GM18870 (cell line): ENCODE measurements around the gene C6orf15.
"Not testable (repeated sequence)": the region's sequence is repeated elsewhere in the genome, so short reads cannot be mapped to it uniquely, and the experiment has no call there.

ENCODE experiments used
- ATAC-seq: cut with Tn5 transposase; IDR thresholded peaks from one replicate; pipeline ENCODE4 v1.9.1; 2021; ENCODE audit warnings: moderate library complexity; ENCODE audit not compliant: unreplicated experiment

C6orf15 gene

GRCh38 chr6:31070711-31071197, 41.6 kb downstream of the C6orf15 start:
- ATAC-seq = no peak

DNA sequence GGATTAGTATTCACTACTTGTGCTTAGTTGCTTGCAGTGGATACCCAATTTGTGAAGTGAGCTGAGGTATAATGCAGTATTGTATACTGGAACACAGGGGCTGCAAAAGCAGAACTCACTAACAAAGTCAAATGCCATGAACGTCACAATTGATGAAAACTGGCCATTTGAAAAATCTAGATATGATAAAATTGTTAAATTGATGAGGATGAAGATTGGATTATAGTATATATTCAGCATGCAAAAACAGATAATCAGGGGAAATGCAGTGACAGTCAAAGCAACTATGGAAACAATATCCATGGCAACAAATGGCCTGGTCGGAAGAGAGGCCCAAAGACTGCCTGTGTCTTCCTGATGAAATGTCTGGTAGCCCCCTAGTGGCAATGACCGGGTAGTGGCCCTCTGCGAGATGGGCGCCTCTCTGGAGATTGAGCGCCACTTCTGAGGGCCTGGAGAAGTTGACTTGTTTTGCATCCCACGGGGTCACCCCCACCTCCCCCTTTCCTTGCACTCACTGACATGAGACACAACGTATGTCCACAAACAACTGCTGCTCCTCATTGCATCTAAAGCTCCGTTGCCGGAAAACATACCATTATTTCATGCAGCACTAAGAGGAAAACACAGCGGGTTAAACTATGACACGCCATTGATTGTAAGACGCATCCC, 43.6 kb downstream of the C6orf15 start:
- ATAC-seq = no peak

DNA sequence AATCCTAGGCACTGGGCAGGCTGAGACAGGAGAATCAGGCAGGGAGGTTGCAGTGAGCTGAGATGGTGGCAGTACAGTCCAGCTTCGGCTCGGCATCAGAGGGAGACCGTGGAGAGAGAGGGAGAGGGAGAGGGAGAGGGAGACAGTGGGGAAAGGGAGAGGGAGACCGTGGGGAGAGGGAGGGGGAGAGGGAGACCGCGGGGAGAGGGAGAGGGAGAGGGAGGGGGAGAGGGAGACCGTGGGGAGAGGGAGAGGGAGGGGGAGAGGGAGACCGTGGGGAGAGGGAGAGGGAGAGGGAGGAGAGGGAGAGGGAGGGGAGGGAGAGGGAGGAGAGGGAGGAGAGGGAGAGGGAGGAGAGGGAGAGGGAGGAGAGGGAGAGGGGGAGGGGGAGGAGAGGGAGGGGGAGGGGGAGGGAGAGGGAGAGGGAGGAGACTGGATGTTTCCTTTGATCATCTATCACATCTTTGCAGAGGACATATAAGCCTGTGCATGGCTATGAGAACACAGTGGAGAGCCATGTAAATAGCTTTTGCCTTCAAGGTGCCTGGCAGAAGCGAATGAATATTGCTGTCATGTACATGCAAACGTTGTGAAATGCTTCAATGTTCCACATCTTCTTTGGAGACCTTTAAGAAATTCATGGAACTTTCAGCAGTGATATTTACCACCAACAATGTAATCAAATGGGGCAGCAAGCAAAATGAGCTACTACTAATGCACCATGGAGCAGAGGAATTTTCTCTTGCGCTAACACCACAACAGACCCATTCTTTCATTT, 44.3 kb downstream of the C6orf15 start:
- not testable (repeated sequence) for ATAC-seq

GRCh38 chr6:31067028-31067427, 45.3 kb downstream of the C6orf15 start:
- not testable (repeated sequence) for ATAC-seq

DNA sequence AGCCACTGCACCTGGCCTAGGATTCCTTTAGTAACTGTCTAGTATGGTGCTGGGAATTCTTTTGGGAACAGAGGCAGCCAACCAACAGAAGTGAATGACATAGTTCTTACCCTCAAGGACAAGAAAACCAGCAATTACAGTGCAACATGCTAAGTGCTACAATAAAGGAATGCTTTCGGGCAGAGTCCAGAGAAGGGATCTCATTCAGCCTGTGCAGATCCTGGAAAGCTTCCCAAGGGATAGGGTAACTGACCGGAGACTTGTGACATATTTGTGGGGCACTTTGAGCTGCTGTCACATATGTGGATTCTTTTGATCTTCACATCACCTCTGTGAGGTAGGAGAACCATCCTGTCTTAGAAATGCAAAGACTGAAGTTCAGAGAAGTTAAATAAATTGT, 46.8 kb downstream of the C6orf15 start:
- no peak for ATAC-seq

DNA sequence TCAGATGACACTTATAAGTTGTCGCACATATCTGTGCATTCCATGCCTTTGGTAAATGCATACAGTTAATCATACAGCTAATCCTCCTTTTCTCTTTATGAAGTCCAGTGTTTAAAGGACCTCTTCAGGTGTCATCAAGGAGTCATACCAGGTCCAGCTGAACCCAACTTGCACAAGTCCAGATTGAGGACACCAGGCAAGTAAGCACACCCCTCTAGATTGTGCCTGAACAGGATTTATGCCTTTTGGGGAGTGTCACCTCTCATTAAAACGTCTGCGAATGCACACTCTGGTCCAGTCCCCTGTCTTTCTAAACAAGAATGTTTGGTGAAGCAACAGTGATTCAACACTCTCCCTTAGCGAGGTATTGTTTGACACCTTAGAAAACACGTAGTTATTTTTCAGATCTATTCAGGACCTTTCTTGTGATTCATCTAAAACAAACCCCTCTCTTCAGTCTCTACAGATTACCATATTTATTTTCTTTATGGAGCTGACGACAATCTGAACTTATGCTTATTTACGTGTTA, 48.4 kb downstream of the C6orf15 start:
- no peak for ATAC-seq
